Loucy (cell line): ENCODE measurements around the gene LRRC4C.

Source experiments
- H2AFZ ChIP-seq: fragments of 200-600 bp; sonication (generic); 2 replicates; pipeline ENCODE4 v1.6.0; 2016; ENCODE audit warnings: antibody characterized with exemption, mild to moderate bottlenecking, low read length, moderate library complexity
- H3F3A ChIP-seq: fragments of 200-600 bp; 2 replicates; pipeline ENCODE4 v1.6.0; 2016; ENCODE audit warnings: antibody characterized with exemption, low read depth, mild to moderate bottlenecking
- H3K27me3 ChIP-seq: fragments of 200-600 bp; sonication (generic); 2 replicates; pipeline ENCODE4 v1.6.1; 2014; ENCODE audit warnings: low read length, mild to moderate bottlenecking; ENCODE audit not compliant: insufficient read depth, poor library complexity, severe bottlenecking
- H3K36me3 ChIP-seq: fragments of 200-600 bp; sonication (generic); 2 replicates; pipeline ENCODE4 v1.6.1; 2016; ENCODE audit warnings: low read length; ENCODE audit not compliant: insufficient read depth
- H3K4me1 ChIP-seq: fragments of 200-600 bp; sonication (generic); 2 replicates; pipeline ENCODE4 v1.5.1; 2014; ENCODE audit warnings: low read length, mild to moderate bottlenecking; ENCODE audit not compliant: insufficient read depth, poor library complexity, severe bottlenecking
- H3K4me2 ChIP-seq: fragments of 200-600 bp; sonication (generic); 2 replicates; pipeline ENCODE4 v1.6.0; 2014; ENCODE audit warnings: antibody characterized with exemption, low read length, low read depth, mild to moderate bottlenecking; ENCODE audit not compliant: poor library complexity, severe bottlenecking
- H3K4me3 ChIP-seq: fragments of 200-600 bp; sonication (generic); 2 replicates; pipeline ENCODE4 v1.5.1; 2014; ENCODE audit warnings: low read length, mild to moderate bottlenecking, mixed read lengths; ENCODE audit not compliant: poor library complexity, severe bottlenecking
- H3K79me2 ChIP-seq: fragments of 200-600 bp; sonication (generic); 2 replicates; pipeline ENCODE4 v1.6.1; 2014; ENCODE audit warnings: low read length; ENCODE audit not compliant: insufficient read depth
- H3K9ac ChIP-seq: fragments of 200-600 bp; sonication (generic); 2 replicates; pipeline ENCODE4 v1.6.0; 2014; ENCODE audit warnings: mild to moderate bottlenecking, low read depth, low read length, moderate library complexity; ENCODE audit not compliant: poor library complexity, severe bottlenecking
- H3K9me2 ChIP-seq: fragments of 200-600 bp; sonication (generic); replicated peaks from 2 replicates; pipeline ENCODE4 v1.6.1; 2016; ENCODE audit warnings: low read depth, low read length, mixed read lengths
- H3K9me3 ChIP-seq: fragments of 200-600 bp; sonication (generic); 2 replicates; pipeline ENCODE4 v1.6.1; 2014; ENCODE audit warnings: mild to moderate bottlenecking, antibody characterized with exemption, low read length, low read depth; ENCODE audit not compliant: insufficient read depth
- H4K20me1 ChIP-seq: fragments of 200-600 bp; sonication (generic); 2 replicates; pipeline ENCODE4 v1.6.0; 2014; ENCODE audit warnings: antibody characterized with exemption, low read length, mild to moderate bottlenecking; ENCODE audit not compliant: insufficient read depth, poor library complexity, severe bottlenecking
- CTCF ChIP-seq: fragments of 200-600 bp; sonication (generic); conservative IDR thresholded peaks from 2 replicates; pipeline ENCODE4 v1.5.1; 2014; ENCODE audit warnings: mild to moderate bottlenecking, antibody characterized with exemption, low read length
- EZH2phosphoT487 ChIP-seq: fragments of 200-600 bp; IDR thresholded peaks from 2 replicates; pipeline ENCODE4 v1.6.1; 2018; ENCODE audit warnings: antibody characterized with exemption, mild to moderate bottlenecking, moderate library complexity, borderline replicate concordance

LRRC4C gene

GRCh38 chr11:41457216-41458014 lies 2.0 kb downstream of the LRRC4C start:
- Histone ChIP-seq H3K9me2 (no peaks in the 10 kb centered on the region), H3K9ac (no peak overlapping the region), H4K20me1 (no peaks in the 10 kb centered on the region), H3K4me3 (no peak overlapping the region), H3K79me2 (no peaks in the 10 kb centered on the region), H3K9me3 (no peaks in the 10 kb centered on the region), H3F3A (no peaks in the 10 kb centered on the region), H3K4me1 (no peaks in the 10 kb centered on the region), H3K4me2 (no peak overlapping the region), H3K27me3 (no peaks in the 10 kb centered on the region), H3K36me3 (no peaks in the 10 kb centered on the region), H2AFZ (no peak overlapping the region)
- no peak for TF ChIP-seq CTCF
- no peak for TF ChIP-seq EZH2phosphoT487

GRCh38 chr11:41456269-41456668 lies 3.2 kb downstream of the LRRC4C start:
- no peaks in the 10 kb centered on the region for H3K4me1 ChIP-seq
- no peak overlapping the region for H3K4me2 ChIP-seq

GRCh38 chr11:41451011-41451410 lies 8.4 kb downstream of the LRRC4C start:
- Histone ChIP-seq H3K27me3 (no peaks in the 10 kb centered on the region), H3F3A (no peaks in the 10 kb centered on the region), H3K79me2 (no peaks in the 10 kb centered on the region), H3K9me3 (no peaks in the 10 kb centered on the region), H3K9ac (no peak overlapping the region), H2AFZ (no peak overlapping the region), H3K9me2 (no peaks in the 10 kb centered on the region), H4K20me1 (no peaks in the 10 kb centered on the region), H3K4me2 (no peak overlapping the region), H3K4me3 (no peak overlapping the region), H3K4me1 (no peaks in the 10 kb centered on the region), H3K36me3 (no peaks in the 10 kb centered on the region)
- TF ChIP-seq CTCF (no peak), EZH2phosphoT487 (no peak)

More at GRCh38 chr11:41456269-41456668, 3.2 kb downstream of the LRRC4C start:
- H3K9me2 ChIP-seq = no peaks in the 10 kb centered on the region
- H3F3A ChIP-seq = no peaks in the 10 kb centered on the region
- H3K4me3 ChIP-seq = no peak overlapping the region
- H3K9me3 ChIP-seq = no peaks in the 10 kb centered on the region
- no peak overlapping the region for H3K9ac ChIP-seq
- no peaks in the 10 kb centered on the region for H3K79me2 ChIP-seq
- no peak overlapping the region for H2AFZ ChIP-seq
- H4K20me1 ChIP-seq = no peaks in the 10 kb centered on the region
- TF ChIP-seq EZH2phosphoT487 (no peak), CTCF (no peak)
- H3K36me3 ChIP-seq = no peaks in the 10 kb centered on the region
- H3K27me3 ChIP-seq = no peaks in the 10 kb centered on the region
